ENCODE results near the gene CDC42EP1.
"Not testable (repeated sequence)": the region's sequence is repeated elsewhere in the genome, so short reads cannot be mapped to it uniquely, and the experiment has no call there.

CDC42EP1 gene

DNA sequence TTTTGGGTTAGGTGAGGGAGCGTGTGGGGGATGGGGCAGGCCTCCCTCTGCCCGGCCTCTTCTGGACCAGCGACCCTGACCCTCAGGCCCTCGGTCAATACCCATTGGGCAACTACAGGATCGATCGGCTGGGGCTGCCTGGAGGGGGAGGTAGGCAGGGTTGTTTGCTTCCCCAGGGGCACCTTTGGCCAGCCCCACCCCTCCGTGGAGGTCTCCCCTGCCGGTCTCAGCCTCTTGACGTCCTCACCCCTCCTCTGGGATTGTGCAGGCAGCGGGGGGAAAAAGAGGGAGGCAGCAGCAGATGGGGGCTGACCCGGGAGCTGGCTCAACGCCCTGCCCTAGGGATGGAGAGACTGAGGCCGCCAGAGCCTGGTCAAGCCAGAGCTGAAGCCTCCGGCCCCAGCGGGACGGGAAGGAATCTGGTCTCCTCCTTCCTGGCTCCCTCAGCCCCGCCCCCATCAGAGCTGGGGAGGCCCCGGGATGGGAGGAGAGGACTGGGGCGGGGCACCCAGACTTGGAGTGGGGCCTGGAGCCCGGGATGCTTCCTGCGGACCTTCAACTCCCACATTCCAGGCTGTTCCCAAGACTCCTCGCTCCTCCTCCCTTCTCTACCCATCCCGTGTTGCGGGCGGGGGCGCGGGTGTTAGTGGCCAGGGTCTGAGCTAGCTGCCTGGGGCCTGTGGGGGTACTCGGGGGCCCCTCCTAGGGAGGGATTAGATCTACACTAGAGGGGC lies 14.4 kb upstream of the CDC42EP1 start:
- DNase-seq = no peak

GRCh38 chr22:37546437-37547250 lies 13.6 kb upstream of the CDC42EP1 start:
- DNase-seq = no peak
- TF ChIP-seq GATA1 (IDR thresholded peaks at IDR 0.05; ENCODE audit: low read depth, low read length) = no peak

More for the DNA sequence above, 14.4 kb upstream of the CDC42EP1 start:
- TF ChIP-seq GATA1 (IDR thresholded peaks at IDR 0.05; ENCODE audit: low read depth, low read length) (no peak), POLR2A (IDR thresholded peaks at IDR 0.05; ENCODE audit: low read length) (no peak)

- DNase-seq = no peak
- TF ChIP-seq POLR2A (IDR thresholded peaks at IDR 0.05; ENCODE audit: low read length) (no peak), GATA1 (IDR thresholded peaks at IDR 0.05; ENCODE audit: low read depth, low read length) (no peak)
Measured at GRCh38 chr22:37547251-37547741, 13.0 kb upstream of the CDC42EP1 start.

GRCh38 chr22:37549704-37550059 lies 10.6 kb upstream of the CDC42EP1 start:
- TF ChIP-seq GATA1 (IDR thresholded peaks at IDR 0.05; ENCODE audit: low read depth, low read length) = no peak
- TF ChIP-seq POLR2A (IDR thresholded peaks at IDR 0.05; ENCODE audit: low read length) = no peak
- DNase-seq = no peak

GRCh38 chr22:37550921-37551320 lies 9.4 kb upstream of the CDC42EP1 start:
- DNase-seq = not testable (repeated sequence)

DNA sequence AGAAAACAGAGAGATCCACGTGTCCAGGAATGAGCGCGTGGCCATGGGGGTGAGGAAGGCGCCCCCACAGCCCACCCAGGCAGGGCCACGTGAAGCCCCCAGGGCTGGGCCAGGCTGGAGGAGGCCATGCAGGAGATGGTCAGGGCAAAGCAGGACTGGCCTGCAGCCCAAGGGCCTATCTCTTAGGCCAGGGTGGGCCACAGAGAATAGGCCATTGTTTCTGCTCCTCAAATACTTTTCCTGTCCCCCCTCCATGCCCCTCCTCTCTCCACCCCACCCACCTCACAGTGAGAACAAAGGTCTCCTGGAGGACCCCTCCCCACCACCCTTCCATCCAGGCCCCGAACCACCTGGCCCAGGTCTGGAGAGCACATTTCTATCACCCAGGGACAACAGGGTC lies 8.3 kb upstream of the CDC42EP1 start:
- DNase-seq = no peak
- no peak for TF ChIP-seq POLR2A (IDR thresholded peaks at IDR 0.05; ENCODE audit: low read length)
- no peak for TF ChIP-seq GATA1 (IDR thresholded peaks at IDR 0.05; ENCODE audit: low read depth, low read length)

GRCh38 chr22:37552524-37553163 lies 7.6 kb upstream of the CDC42EP1 start:
- TF ChIP-seq GATA1 (IDR thresholded peaks at IDR 0.05; ENCODE audit: low read depth, low read length) (no peak), POLR2A (IDR thresholded peaks at IDR 0.05; ENCODE audit: low read length) (no peak)
- peak; percentile 86 to 87 for DNase-seq

DNA sequence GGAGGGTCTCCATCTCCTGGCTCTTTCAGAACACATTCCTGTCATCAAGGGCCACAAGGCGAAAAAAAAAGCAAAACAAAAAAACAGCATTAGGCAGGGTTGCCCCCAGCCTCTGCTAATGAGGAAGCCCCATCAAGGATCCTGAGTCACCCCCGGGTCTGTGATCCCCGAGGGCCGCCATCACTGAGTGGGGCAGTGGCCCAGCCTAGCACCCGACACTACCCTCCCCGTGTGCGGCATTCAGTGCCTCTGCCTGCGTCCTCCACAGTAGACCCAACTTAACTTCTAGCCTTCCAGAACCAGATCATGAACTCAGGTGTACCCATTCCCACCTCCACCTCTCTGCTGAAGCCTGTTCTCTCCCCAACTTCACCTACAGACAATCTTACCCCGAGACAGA lies 6.6 kb upstream of the CDC42EP1 start:
- DNase-seq = no peak
- TF ChIP-seq GATA1 (IDR thresholded peaks at IDR 0.05; ENCODE audit: low read depth, low read length) = no peak
- no peak for TF ChIP-seq POLR2A (IDR thresholded peaks at IDR 0.05; ENCODE audit: low read length)

- TF ChIP-seq POLR2A (IDR thresholded peaks at IDR 0.05; ENCODE audit: low read length) (no peak), GATA1 (IDR thresholded peaks at IDR 0.05; ENCODE audit: low read depth, low read length) (no peak)
- no peak for DNase-seq
Measured at GRCh38 chr22:37555029-37555428, 5.3 kb upstream of the CDC42EP1 start.

- DNase-seq = no peak
- TF ChIP-seq GATA1 (IDR thresholded peaks at IDR 0.05; ENCODE audit: low read depth, low read length) = no peak
- TF ChIP-seq POLR2A (IDR thresholded peaks at IDR 0.05; ENCODE audit: low read length) = no peak
Measured at GRCh38 chr22:37556710-37557109, 3.6 kb upstream of the CDC42EP1 start.

- no peak for TF ChIP-seq POLR2A (IDR thresholded peaks at IDR 0.05; ENCODE audit: low read length)
- TF ChIP-seq GATA1 (IDR thresholded peaks at IDR 0.05; ENCODE audit: low read depth, low read length) = no peak
- DNase-seq = no peak
Measured at GRCh38 chr22:37557321-37558001, 2.8 kb upstream of the CDC42EP1 start.

GRCh38 chr22:37558815-37559214 lies 1.5 kb upstream of the CDC42EP1 start:
- TF ChIP-seq POLR2A (IDR thresholded peaks at IDR 0.05; ENCODE audit: low read length) (no peak), GATA1 (IDR thresholded peaks at IDR 0.05; ENCODE audit: low read depth, low read length) (no peak)
- DNase-seq = no peak

DNA sequence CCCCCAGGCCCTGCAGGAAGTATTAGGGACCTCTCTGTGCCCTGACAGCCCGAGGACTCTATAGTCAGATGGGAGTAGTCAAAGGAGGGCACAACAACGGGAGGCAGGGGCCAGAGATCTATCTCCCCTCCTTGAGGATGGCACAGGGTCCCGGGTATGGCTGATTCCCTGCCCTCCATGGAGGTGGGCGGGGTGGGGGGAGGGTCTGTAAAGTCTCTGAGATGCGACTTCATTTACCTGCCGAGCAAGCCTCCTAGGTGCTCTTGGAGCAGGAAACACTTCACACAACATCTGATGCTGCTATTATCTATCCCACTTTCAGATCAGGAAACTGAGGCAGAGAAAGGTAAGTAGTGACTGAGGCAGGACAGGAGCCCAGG lies 769 bp upstream of the CDC42EP1 start:
- no peak for TF ChIP-seq POLR2A (IDR thresholded peaks at IDR 0.05; ENCODE audit: low read length)
- no peak for TF ChIP-seq GATA1 (IDR thresholded peaks at IDR 0.05; ENCODE audit: low read depth, low read length)
- DNase-seq = no peak

All from erythroblast (primary cell).